HFFc6 (cell line): ENCODE results near the gene MTMR3. TPM values are rescaled to one million over a fixed set of nuclear protein-coding genes. Genes with fewer than 3 reads are reported as not detected.

Experiments
- DNase-seq: peaks from one replicate; pipeline ENCODE4 v3.0.0-alpha.2; 2018
- H3K27ac Mint-ChIP-seq: 2 replicates; pipeline ENCODE4 v1.8.0; 2020; ENCODE audit warnings: mild to moderate bottlenecking, mixed read lengths
- H3K27me3 Mint-ChIP-seq: 2 replicates; pipeline ENCODE4 v1.8.0; 2021; ENCODE audit warnings: mild to moderate bottlenecking, moderate library complexity, mixed read lengths; ENCODE audit not compliant: insufficient read depth
- H3K36me3 Mint-ChIP-seq: 2 replicates; pipeline ENCODE4 v1.8.0; 2021; ENCODE audit warnings: low read depth, mixed read lengths
- H3K4me1 Mint-ChIP-seq: 2 replicates; pipeline ENCODE4 v1.8.0; 2020; ENCODE audit warnings: low read depth, mixed read lengths
- H3K4me3 Mint-ChIP-seq: 2 replicates; pipeline ENCODE4 v1.8.0; 2020; ENCODE audit warnings: mild to moderate bottlenecking, moderate library complexity, mixed read lengths
- H3K9me3 Mint-ChIP-seq: 2 replicates; pipeline ENCODE4 v1.8.0; 2020; ENCODE audit warnings: mild to moderate bottlenecking, mixed read lengths
- microRNA-seq: library from miRNA; unstranded; fragments of <30 nt; microRNA quantifications from one replicate; pipeline ENCODE4, GENCODE V29; 2019
- total RNA-seq, 6 experiments: library from RNA; stranded (reverse); fragmentation: NEBNext Ultra II Directional; extraction: Animal tissue kit (Norgen Biotek cat#: 25700); gene quantifications; 2 replicates in 1 of 6; 3 replicates in 5 of 6; pipeline ENCODE4 v1.2.3, GENCODE V29; 2021
- TF ChIP-seq, protein P1 (sequence below): fragments of 200-600 bp; sonication (generic); IDR thresholded peaks from 2 replicates; pipeline ENCODE4 v1.5.0; 2021; ENCODE audit warnings: antibody characterized with exemption, mild to moderate bottlenecking

Gene MTMR3
- total RNA-seq, 6 experiments from 2014 or later = 19.0 to 27.0 (median 21.7) TPM

DNA sequence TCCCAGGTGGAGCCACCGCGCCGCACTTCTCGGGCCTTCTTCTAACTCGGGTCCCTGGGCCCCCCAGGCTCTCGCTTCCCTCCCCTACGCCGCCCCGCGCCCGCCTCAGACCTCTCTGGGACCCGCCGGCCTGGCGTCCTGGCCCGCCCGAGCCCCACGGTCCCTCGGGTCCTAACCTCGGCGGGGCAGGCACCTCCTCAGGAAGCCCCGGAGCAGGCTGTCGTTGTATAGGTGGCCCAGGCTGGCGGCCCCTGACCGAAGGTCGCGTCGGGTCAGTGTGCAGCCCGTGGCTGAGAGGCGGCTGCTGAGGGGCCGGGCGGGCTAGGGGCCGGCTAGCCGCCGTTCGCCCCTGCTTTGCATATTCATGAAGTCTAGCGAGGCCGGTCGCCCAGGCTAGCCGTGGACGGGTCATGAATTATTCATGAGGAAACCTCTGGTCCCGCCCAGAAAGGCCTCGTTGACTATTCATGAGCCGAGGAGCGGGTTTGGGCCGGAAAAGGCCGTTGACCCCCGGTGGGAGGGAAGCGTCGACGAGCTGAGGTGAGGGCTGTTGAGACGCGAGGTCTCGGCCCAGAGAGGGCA is 197.1 kb downstream of the MTMR3 start, which contains the start of gene HORMAD2:
HORMAD2 (plus strand) TSS at position 513 of the 582 bp plus-strand sequence. CDS start 13,489 bp downstream, outside the sequence.
- no peaks in the 10 kb centered on the region for H3K4me1 Mint-ChIP-seq
- DNase-seq = no peak
- no peak within 1 kb of the TSS for H3K27ac Mint-ChIP-seq
- H3K36me3 Mint-ChIP-seq = no peaks in the 10 kb centered on the region
- H3K9me3 Mint-ChIP-seq = no peaks in the 10 kb centered on the region
- no peak within 1 kb of the TSS for H3K4me3 Mint-ChIP-seq
- TF ChIP-seq, protein P1, sequence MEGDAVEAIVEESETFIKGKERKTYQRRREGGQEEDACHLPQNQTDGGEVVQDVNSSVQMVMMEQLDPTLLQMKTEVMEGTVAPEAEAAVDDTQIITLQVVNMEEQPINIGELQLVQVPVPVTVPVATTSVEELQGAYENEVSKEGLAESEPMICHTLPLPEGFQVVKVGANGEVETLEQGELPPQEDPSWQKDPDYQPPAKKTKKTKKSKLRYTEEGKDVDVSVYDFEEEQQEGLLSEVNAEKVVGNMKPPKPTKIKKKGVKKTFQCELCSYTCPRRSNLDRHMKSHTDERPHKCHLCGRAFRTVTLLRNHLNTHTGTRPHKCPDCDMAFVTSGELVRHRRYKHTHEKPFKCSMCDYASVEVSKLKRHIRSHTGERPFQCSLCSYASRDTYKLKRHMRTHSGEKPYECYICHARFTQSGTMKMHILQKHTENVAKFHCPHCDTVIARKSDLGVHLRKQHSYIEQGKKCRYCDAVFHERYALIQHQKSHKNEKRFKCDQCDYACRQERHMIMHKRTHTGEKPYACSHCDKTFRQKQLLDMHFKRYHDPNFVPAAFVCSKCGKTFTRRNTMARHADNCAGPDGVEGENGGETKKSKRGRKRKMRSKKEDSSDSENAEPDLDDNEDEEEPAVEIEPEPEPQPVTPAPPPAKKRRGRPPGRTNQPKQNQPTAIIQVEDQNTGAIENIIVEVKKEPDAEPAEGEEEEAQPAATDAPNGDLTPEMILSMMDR = no peak
- peaks cover 26% of the 10 kb centered on the region for H3K27me3 Mint-ChIP-seq

Small RNA genes lying within 50 kb of the gene (microRNA-seq; reads per million reads assigned to microRNA genes)
- not detected for gene MIR6818

Other genes starting within 250 kb of the MTMR3 start
- gene CABP7, start 163.2 kb upstream of the MTMR3 start, total RNA-seq = not detected
- 10 to 100 TPM; 24.9 to 28.6 (median 26.1) TPM for gene ZMAT5, start 116.2 kb upstream of the MTMR3 start, total RNA-seq
- 100 to 1,000 TPM; 137 to 153 (median 150) TPM for gene UQCR10, start 115.8 kb upstream of the MTMR3 start, total RNA-seq
- gene ASCC2, start 44.9 kb upstream of the MTMR3 start, total RNA-seq = 10 to 100 TPM; 60.1 to 73.6 (median 66.4) TPM
- not detected for gene HORMAD2, start 197.3 kb downstream of the MTMR3 start, total RNA-seq